ENCODE measurements around the gene CCDC184.
A peak's percentile ranks its signal among the peaks of the same experiment; 100 is the strongest.

Gene CCDC184

DNA sequence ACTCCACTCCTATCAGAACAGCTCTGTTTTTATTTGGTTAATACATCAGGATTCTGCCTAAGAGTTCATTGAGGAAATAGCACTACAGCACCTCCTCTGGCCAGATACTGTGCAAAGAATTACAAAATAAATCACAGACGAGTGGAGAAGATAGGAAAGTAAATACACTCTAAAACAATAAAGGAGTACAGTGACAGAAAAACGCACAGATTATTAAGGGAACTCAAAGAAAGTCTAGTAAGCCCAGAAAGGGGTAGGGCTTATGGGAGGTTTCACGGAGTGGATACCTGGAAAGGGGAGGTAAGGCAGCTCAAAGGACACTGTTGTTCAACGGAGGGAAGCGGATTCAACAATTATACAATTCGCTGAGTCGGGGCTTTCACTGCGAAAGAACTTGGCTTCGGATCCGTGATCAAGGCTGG is 14.1 kb downstream of the CCDC184 start:
- H3K4me3 ChIP-seq (IDR thresholded peaks at IDR 0.05; ENCODE audit: insufficient read depth, low read depth, low read length), result peak overlapping the region; percentile 13
- peaks cover 8% of the 10 kb centered on the region for H3K4me1 ChIP-seq (ENCODE audit: low read depth, poor library complexity, severe bottlenecking)
- H2AFZ ChIP-seq (ENCODE audit: low read depth), result peak overlapping the region; percentile 96
- H3K27me3 ChIP-seq (ENCODE audit: insufficient read depth, low read depth), result no peaks in the 10 kb centered on the region
- H3K36me3 ChIP-seq (ENCODE audit: insufficient read depth), result no peaks in the 10 kb centered on the region
- TF ChIP-seq, protein P1, sequence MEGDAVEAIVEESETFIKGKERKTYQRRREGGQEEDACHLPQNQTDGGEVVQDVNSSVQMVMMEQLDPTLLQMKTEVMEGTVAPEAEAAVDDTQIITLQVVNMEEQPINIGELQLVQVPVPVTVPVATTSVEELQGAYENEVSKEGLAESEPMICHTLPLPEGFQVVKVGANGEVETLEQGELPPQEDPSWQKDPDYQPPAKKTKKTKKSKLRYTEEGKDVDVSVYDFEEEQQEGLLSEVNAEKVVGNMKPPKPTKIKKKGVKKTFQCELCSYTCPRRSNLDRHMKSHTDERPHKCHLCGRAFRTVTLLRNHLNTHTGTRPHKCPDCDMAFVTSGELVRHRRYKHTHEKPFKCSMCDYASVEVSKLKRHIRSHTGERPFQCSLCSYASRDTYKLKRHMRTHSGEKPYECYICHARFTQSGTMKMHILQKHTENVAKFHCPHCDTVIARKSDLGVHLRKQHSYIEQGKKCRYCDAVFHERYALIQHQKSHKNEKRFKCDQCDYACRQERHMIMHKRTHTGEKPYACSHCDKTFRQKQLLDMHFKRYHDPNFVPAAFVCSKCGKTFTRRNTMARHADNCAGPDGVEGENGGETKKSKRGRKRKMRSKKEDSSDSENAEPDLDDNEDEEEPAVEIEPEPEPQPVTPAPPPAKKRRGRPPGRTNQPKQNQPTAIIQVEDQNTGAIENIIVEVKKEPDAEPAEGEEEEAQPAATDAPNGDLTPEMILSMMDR (conservative IDR thresholded peaks at IDR 0.05; ENCODE audit: low read depth, low read length), result peak; percentile 83
- no peaks in the 10 kb centered on the region for H3K79me2 ChIP-seq (ENCODE audit: insufficient read depth, low read depth)
- H4K20me1 ChIP-seq (ENCODE audit: insufficient read depth), result no peaks in the 10 kb centered on the region
- peak overlapping the region; percentile 88 for H3K27ac ChIP-seq
- H3K4me2 ChIP-seq, result peak overlapping the region; percentile 62
- H3K9ac ChIP-seq, result peak overlapping the region; percentile 86

DNA sequence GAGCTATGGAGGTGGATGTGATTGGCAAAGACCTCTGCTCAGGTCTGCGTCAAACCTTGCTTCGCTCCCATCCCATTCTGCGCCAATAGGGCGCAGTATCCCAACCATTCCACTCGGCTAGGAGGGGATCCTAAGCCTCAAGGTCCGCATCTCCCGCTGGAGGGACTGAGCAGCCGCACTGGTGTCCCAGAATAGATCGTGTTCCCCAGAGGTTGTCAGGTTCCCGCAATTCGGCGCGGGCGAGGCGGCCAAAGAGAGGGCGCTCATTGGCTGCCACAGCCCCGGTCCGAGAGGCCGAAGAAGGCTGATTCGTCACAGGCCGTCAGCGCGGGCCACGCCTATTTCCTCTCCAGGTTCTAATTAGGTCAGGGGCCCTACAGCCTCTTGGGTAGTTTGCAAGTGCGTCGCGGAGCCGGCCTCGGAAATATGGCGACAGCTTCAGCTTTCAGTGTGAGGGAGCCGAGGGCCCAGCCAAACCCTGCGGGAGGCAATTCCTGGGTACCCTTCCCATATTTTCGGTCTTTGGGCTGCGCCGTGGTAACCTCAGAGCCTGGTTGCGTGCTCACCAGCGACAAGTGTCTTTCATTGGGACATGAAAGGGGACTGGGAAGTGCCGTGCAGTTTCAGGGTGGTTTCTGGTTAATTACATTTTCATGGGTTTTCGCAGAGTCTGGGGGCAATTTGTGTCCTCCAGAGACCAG is 14.7 kb downstream of the CCDC184 start:
- H3K27me3 ChIP-seq (ENCODE audit: insufficient read depth, low read depth), result no peaks in the 10 kb centered on the region
- no peaks in the 10 kb centered on the region for H4K20me1 ChIP-seq (ENCODE audit: insufficient read depth)
- peak overlapping the region; percentile 86 for H3K9ac ChIP-seq
- peak overlapping the region; percentile 62 for H3K4me2 ChIP-seq
- TF ChIP-seq, protein P1 (conservative IDR thresholded peaks at IDR 0.05; ENCODE audit: low read depth, low read length), result no peak
- peak overlapping the region; percentile 96 for H2AFZ ChIP-seq (ENCODE audit: low read depth)
- peak overlapping the region; percentile 88 for H3K27ac ChIP-seq
- H3K4me1 ChIP-seq (ENCODE audit: low read depth, poor library complexity, severe bottlenecking), result peaks cover 8% of the 10 kb centered on the region
- H3K79me2 ChIP-seq (ENCODE audit: insufficient read depth, low read depth), result no peaks in the 10 kb centered on the region
- peak overlapping the region; percentile 13 for H3K4me3 ChIP-seq (IDR thresholded peaks at IDR 0.05; ENCODE audit: insufficient read depth, low read depth, low read length)
- H3K36me3 ChIP-seq (ENCODE audit: insufficient read depth), result no peaks in the 10 kb centered on the region

DNA sequence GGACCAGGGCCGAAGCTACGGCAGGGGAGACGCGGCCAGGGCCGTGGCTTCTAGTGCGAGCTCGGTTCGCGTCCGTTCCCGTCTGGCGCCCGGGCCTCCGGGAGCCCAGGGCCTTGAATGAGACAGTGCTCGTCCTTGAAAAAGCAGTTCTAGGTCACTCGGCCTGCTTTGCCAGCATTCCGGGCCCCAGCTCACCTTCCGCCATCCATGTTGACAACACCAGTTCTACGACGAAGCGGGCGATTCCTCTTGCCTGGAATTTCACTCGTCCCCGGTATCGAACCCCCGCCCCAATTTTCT is 15.2 kb downstream of the CCDC184 start:
- Histone ChIP-seq H3K36me3 (ENCODE audit: insufficient read depth) (no peaks in the 10 kb centered on the region), H3K4me2 (peak overlapping the region; percentile 62; the same call in 1 of the 2 replicates), H4K20me1 (ENCODE audit: insufficient read depth) (no peaks in the 10 kb centered on the region), H2AFZ (ENCODE audit: low read depth) (peak overlapping the region; percentile 96), H3K27me3 (ENCODE audit: insufficient read depth, low read depth) (no peaks in the 10 kb centered on the region), H3K27ac (peak overlapping the region; percentile 88), H3K79me2 (ENCODE audit: insufficient read depth, low read depth) (no peaks in the 10 kb centered on the region), H3K4me3 (IDR thresholded peaks at IDR 0.05; ENCODE audit: insufficient read depth, low read depth, low read length) (no peak overlapping the region), H3K4me1 (ENCODE audit: low read depth, poor library complexity, severe bottlenecking) (peaks cover 8% of the 10 kb centered on the region), H3K9ac (peak overlapping the region; percentile 86)
- TF ChIP-seq, protein P1 (conservative IDR thresholded peaks at IDR 0.05; ENCODE audit: low read depth, low read length), result no peak

DNA sequence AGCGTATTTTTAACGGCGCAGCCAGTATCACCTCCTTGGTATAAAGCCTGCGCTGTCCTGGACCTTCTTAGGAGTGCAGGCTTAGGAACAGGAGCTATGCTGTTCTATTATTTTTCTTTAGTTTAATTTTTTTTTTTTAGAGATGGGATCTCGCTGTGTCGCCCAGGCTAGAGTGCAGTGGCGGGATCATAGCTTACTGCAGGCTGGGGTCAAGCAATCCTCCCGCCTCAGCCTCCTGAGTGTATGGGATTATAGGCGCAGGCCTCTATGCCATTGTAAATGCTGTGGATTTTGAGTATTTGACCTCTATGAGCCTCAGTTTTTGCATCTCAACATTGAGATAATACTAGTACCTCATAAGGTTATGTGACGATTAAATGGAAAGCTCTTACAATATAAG is 15.5 kb downstream of the CCDC184 start:
- H2AFZ ChIP-seq (ENCODE audit: low read depth), result no peak overlapping the region
- H3K27me3 ChIP-seq (ENCODE audit: insufficient read depth, low read depth), result no peaks in the 10 kb centered on the region
- peak overlapping the region; percentile 62; the same call in 1 of the 2 replicates for H3K4me2 ChIP-seq

More for the DNA sequence above, 15.5 kb downstream of the CCDC184 start:
- H3K4me1 ChIP-seq (ENCODE audit: low read depth, poor library complexity, severe bottlenecking), result peaks cover 8% of the 10 kb centered on the region
- no peaks in the 10 kb centered on the region for H3K36me3 ChIP-seq (ENCODE audit: insufficient read depth)
- H3K27ac ChIP-seq, result peak overlapping the region; percentile 88; the same call in 1 of the 2 replicates
- H3K79me2 ChIP-seq (ENCODE audit: insufficient read depth, low read depth), result no peaks in the 10 kb centered on the region
- TF ChIP-seq, protein P1 (conservative IDR thresholded peaks at IDR 0.05; ENCODE audit: low read depth, low read length), result no peak
- no peak overlapping the region for H3K4me3 ChIP-seq (IDR thresholded peaks at IDR 0.05; ENCODE audit: insufficient read depth, low read depth, low read length)
- H3K9ac ChIP-seq, result peak overlapping the region; percentile 86; the same call in 1 of the 2 replicates
- no peaks in the 10 kb centered on the region for H4K20me1 ChIP-seq (ENCODE audit: insufficient read depth)

All from KMS-11 (cell line).